Activated B cell treated with CpG ODN at 0.5 μM for 24 hours (primary cell): ENCODE data around the gene PPFIA1. TPM values are rescaled to one million over a fixed set of nuclear protein-coding genes. Genes with fewer than 3 reads are reported as not detected.
"Not testable (repeated sequence)": the region's sequence is repeated elsewhere in the genome, so short reads cannot be mapped to it uniquely, and the experiment has no call there.

ENCODE experiments used
- ATAC-seq: fragments of 200-7000 bp; cut with Tn5 transposase; one replicate; pipeline ENCODE4 v1.10.0; 2021; ENCODE audit warnings: low read depth, mild to moderate bottlenecking, moderate library complexity
- CTCF ChIA-PET: fragments of 350-600 bp; sonication (Branson Sonifier 250); formaldehyde crosslinking; loops from one replicate; lab custom pipeline; 2021; ENCODE audit warnings: antibody characterized with exemption; lab: Charles Lee
- POLR2A ChIA-PET: fragments of 350-600 bp; sonication (Branson Sonifier 250); formaldehyde crosslinking; loops from one replicate; lab custom pipeline; 2021; ENCODE audit warnings: antibody characterized with exemption; lab: Charles Lee
- DNase-seq: peaks from one replicate; pipeline ENCODE4 v3.0.0; 2022
- H3K27ac Mint-ChIP-seq: one replicate; pipeline ENCODE4 v1.8.0; 2020; ENCODE audit warnings: mixed read lengths
- H3K27me3 Mint-ChIP-seq: one replicate; pipeline ENCODE4 v1.8.0; 2021; ENCODE audit warnings: mixed read lengths
- H3K36me3 Mint-ChIP-seq: one replicate; pipeline ENCODE4 v1.8.0; 2021; ENCODE audit warnings: low read depth, mixed read lengths
- H3K4me1 Mint-ChIP-seq: one replicate; pipeline ENCODE4 v1.8.0; 2021; ENCODE audit warnings: mixed read lengths
- H3K4me3 Mint-ChIP-seq: one replicate; pipeline ENCODE4 v1.8.0; 2020; ENCODE audit warnings: mild to moderate bottlenecking, mixed read lengths
- H3K9me3 Mint-ChIP-seq: one replicate; pipeline ENCODE4 v1.8.0; 2020; ENCODE audit warnings: mixed read lengths
- CTCF ChIP-seq: fragments of 200-600 bp; IDR thresholded peaks from one replicate; pipeline ENCODE4 v1.8.0; 2022; ENCODE audit warnings: antibody characterized with exemption, mild to moderate bottlenecking
- intact Hi-C: fragments of 100-400 bp; cut with micrococcal nuclease; formaldehyde crosslinking; loops from one replicate; pipeline ENCODE4 v1.15.1; 2024
- total RNA-seq: library from RNA; stranded (reverse); gene quantifications from 2 replicates; pipeline ENCODE4 v1.2.3, GENCODE V29; 2022

The PPFIA1 gene
- total RNA-seq, 1 donor from 2014 or later: 53.3 TPM

- Mint-ChIP-seq H3K27me3 (peaks cover 1% of the 10 kb centered on the region), H3K27ac (no peak overlapping the region), H3K4me3 (no peak overlapping the region), H3K9me3 (no peaks in the 10 kb centered on the region), H3K4me1 (peaks cover 4% of the 10 kb centered on the region), H3K36me3 (no peaks in the 10 kb centered on the region)
- POLR2A ChIA-PET: no interaction called here
- ATAC-seq (no peak), DNase-seq (no peak)
- CTCF ChIA-PET: no interaction called here
- intact Hi-C loops: no loop called here
- no peak for TF ChIP-seq CTCF
Observed at GRCh38 chr11:70250876-70251658, 19.4 kb upstream of the PPFIA1 start.

- Mint-ChIP-seq H3K4me3 (no peak overlapping the region), H3K4me1 (peaks cover 4% of the 10 kb centered on the region), H3K27ac (no peak overlapping the region), H3K27me3 (peaks cover 1% of the 10 kb centered on the region), H3K9me3 (no peaks in the 10 kb centered on the region), H3K36me3 (no peaks in the 10 kb centered on the region)
- ATAC-seq (no peak), DNase-seq (no peak)
- no peak for TF ChIP-seq CTCF
- POLR2A ChIA-PET: no interaction called here
- intact Hi-C loops: no loop called here
- CTCF ChIA-PET: no interaction called here
Observed at GRCh38 chr11:70251659-70252321, 18.7 kb upstream of the PPFIA1 start.

- H3K4me1 Mint-ChIP-seq: peaks cover 4% of the 10 kb centered on the region
- H3K9me3 Mint-ChIP-seq: no peaks in the 10 kb centered on the region
- H3K36me3 Mint-ChIP-seq: no peaks in the 10 kb centered on the region
- H3K27ac Mint-ChIP-seq: no peak overlapping the region
- intact Hi-C loops: no loop called here
- ATAC-seq (no peak), DNase-seq (no peak)
- H3K4me3 Mint-ChIP-seq: no peak overlapping the region
- ChIA-PET CTCF (no interaction called here), POLR2A (no interaction called here)
- no peak for TF ChIP-seq CTCF
- peaks cover 1% of the 10 kb centered on the region for H3K27me3 Mint-ChIP-seq
Observed at GRCh38 chr11:70252844-70253243, 17.6 kb upstream of the PPFIA1 start.

GRCh38 chr11:70255477-70256116 lies 14.9 kb upstream of the PPFIA1 start:
- Mint-ChIP-seq H3K27me3 (peaks cover 1% of the 10 kb centered on the region), H3K36me3 (no peaks in the 10 kb centered on the region), H3K9me3 (no peaks in the 10 kb centered on the region), H3K4me1 (peaks cover 4% of the 10 kb centered on the region), H3K4me3 (no peak overlapping the region), H3K27ac (no peak overlapping the region)
- ATAC-seq (no peak), DNase-seq (no peak)
- POLR2A ChIA-PET: no interaction called here
- no peak for TF ChIP-seq CTCF
- CTCF ChIA-PET: no interaction called here
- intact Hi-C loops: no loop called here

GRCh38 chr11:70259077-70259476 lies 11.4 kb upstream of the PPFIA1 start:
- H3K9me3 Mint-ChIP-seq, H3K4me1 Mint-ChIP-seq, CTCF ChIA-PET: not testable (repeated sequence)

More at GRCh38 chr11:70259077-70259476, 11.4 kb upstream of the PPFIA1 start:
- intact Hi-C loops, H3K27me3 Mint-ChIP-seq, DNase-seq, POLR2A ChIA-PET, ATAC-seq, H3K4me3 Mint-ChIP-seq, H3K27ac Mint-ChIP-seq, H3K36me3 Mint-ChIP-seq: not testable (repeated sequence)
